Measurements from ENCODE around the gene MYH8. TPM values are rescaled to one million over a fixed set of nuclear protein-coding genes. Genes with fewer than 3 reads are reported as not detected.

The MYH8 gene
- total and polyA plus RNA-seq, 2 donors (not counting 1 experiment from before 2014, with no cell fraction given): not detected

- Histone ChIP-seq H3K9ac (ENCODE audit: insufficient read depth, low read length) (no peak overlapping the region), H3K27me3 (ENCODE audit: control insufficient read depth, insufficient read depth, low read length) (no peaks in the 10 kb centered on the region), H2AFZ (ENCODE audit: low read length) (no peak overlapping the region), H3K4me3 (replicated peaks in 1 of 4; ENCODE audit: control extremely low read depth in 1 of 4, insufficient read depth in 1 of 4, low read depth in 3 of 4, low read length in 4 of 4) (no peak overlapping the region), H3K4me1 (ENCODE audit: control insufficient read depth, extremely low read depth, insufficient read depth, low read length) (no peaks in the 10 kb centered on the region), H4K20me1 (ENCODE audit: control insufficient read depth, extremely low read depth, insufficient read depth, low read length) (no peaks in the 10 kb centered on the region), H3K9me3 (ENCODE audit: control insufficient read depth, insufficient read depth, low read depth, low read length) (no peaks in the 10 kb centered on the region), H3K27ac (ENCODE audit: insufficient read depth, low read length) (no peak overlapping the region), H3K79me2 (ENCODE audit: control insufficient read depth, insufficient read depth, low read length) (no peaks in the 10 kb centered on the region), H3K4me2 (ENCODE audit: extremely low read depth, insufficient read depth, low read length) (no peak overlapping the region), H3K36me3 (ENCODE audit: control insufficient read depth, insufficient read depth, low read length) (no peaks in the 10 kb centered on the region)
- DNase-seq (ENCODE audit: low read depth in 2 of 2): peak in 1 of 2 donors; percentile 11
- no peak for TF ChIP-seq CTCF (conservative IDR thresholded peaks at IDR 0.05 in 1 of 2, IDR thresholded peaks at IDR 0.05 in 1 of 2; ENCODE audit: low read depth in 1 of 2, low read length in 2 of 2)
These were observed 7.8 kb upstream of the MYH8 start for GRCh38 chr17:10429421-10430045.

- no peak overlapping the region for H2AFZ ChIP-seq (ENCODE audit: low read length)
- TF ChIP-seq EZH2 (IDR thresholded peaks at IDR 0.05; ENCODE audit: low read length, missing control alignments) (no peak), CTCF (conservative IDR thresholded peaks at IDR 0.05 in 1 of 2, IDR thresholded peaks at IDR 0.05 in 1 of 2; ENCODE audit: low read depth in 1 of 2, low read length in 2 of 2) (no peak)
- no peak overlapping the region for H3K27ac ChIP-seq (ENCODE audit: insufficient read depth, low read length)
- H3K9me3 ChIP-seq (ENCODE audit: control insufficient read depth, insufficient read depth, low read depth, low read length): no peaks in the 10 kb centered on the region
- no peak overlapping the region for H3K4me2 ChIP-seq (ENCODE audit: extremely low read depth, insufficient read depth, low read length)
- no peaks in the 10 kb centered on the region for H3K79me2 ChIP-seq (ENCODE audit: control insufficient read depth, insufficient read depth, low read length)
- H3K4me3 ChIP-seq (replicated peaks in 1 of 4; ENCODE audit: control extremely low read depth in 1 of 4, insufficient read depth in 1 of 4, low read depth in 3 of 4, low read length in 4 of 4): no peak overlapping the region
- H4K20me1 ChIP-seq (ENCODE audit: control insufficient read depth, extremely low read depth, insufficient read depth, low read length): no peaks in the 10 kb centered on the region
- no peaks in the 10 kb centered on the region for H3K36me3 ChIP-seq (ENCODE audit: control insufficient read depth, insufficient read depth, low read length)
- DNase-seq (ENCODE audit: low read depth in 2 of 2): no peak
- no peaks in the 10 kb centered on the region for H3K27me3 ChIP-seq (ENCODE audit: control insufficient read depth, insufficient read depth, low read length)
- no peaks in the 10 kb centered on the region for H3K4me1 ChIP-seq (ENCODE audit: control insufficient read depth, extremely low read depth, insufficient read depth, low read length)
- H3K9ac ChIP-seq (ENCODE audit: insufficient read depth, low read length): no peak overlapping the region
These were observed 7.0 kb upstream of the MYH8 start for GRCh38 chr17:10428781-10429180.

- no peak overlapping the region for H3K4me3 ChIP-seq (replicated peaks in 1 of 4; ENCODE audit: control extremely low read depth in 1 of 4, insufficient read depth in 1 of 4, low read depth in 3 of 4, low read length in 4 of 4)
- no peak overlapping the region for H3K9ac ChIP-seq (ENCODE audit: insufficient read depth, low read length)
These were observed 539 bp downstream of the MYH8 start for GRCh38 chr17:10421211-10421610.

More at GRCh38 chr17:10421211-10421610, 539 bp downstream of the MYH8 start:
- H3K36me3 ChIP-seq (ENCODE audit: control insufficient read depth, insufficient read depth, low read length): no peaks in the 10 kb centered on the region
- TF ChIP-seq CTCF (conservative IDR thresholded peaks at IDR 0.05 in 1 of 2, IDR thresholded peaks at IDR 0.05 in 1 of 2; ENCODE audit: low read depth in 1 of 2, low read length in 2 of 2) (no peak), EZH2 (IDR thresholded peaks at IDR 0.05; ENCODE audit: low read length, missing control alignments) (no peak)
- no peak overlapping the region for H2AFZ ChIP-seq (ENCODE audit: low read length)
- no peaks in the 10 kb centered on the region for H3K9me3 ChIP-seq (ENCODE audit: control insufficient read depth, insufficient read depth, low read depth, low read length)
- DNase-seq (ENCODE audit: low read depth in 2 of 2): no peak
- H3K27me3 ChIP-seq (ENCODE audit: control insufficient read depth, insufficient read depth, low read length): no peaks in the 10 kb centered on the region
- H3K27ac ChIP-seq (ENCODE audit: insufficient read depth, low read length): no peak overlapping the region
- H3K79me2 ChIP-seq (ENCODE audit: control insufficient read depth, insufficient read depth, low read length): no peaks in the 10 kb centered on the region
- H3K4me2 ChIP-seq (ENCODE audit: extremely low read depth, insufficient read depth, low read length): no peak overlapping the region
- H3K4me1 ChIP-seq (ENCODE audit: control insufficient read depth, extremely low read depth, insufficient read depth, low read length): no peaks in the 10 kb centered on the region
- no peaks in the 10 kb centered on the region for H4K20me1 ChIP-seq (ENCODE audit: control insufficient read depth, extremely low read depth, insufficient read depth, low read length)

All from fibroblast of lung (primary cell).